Ishikawa (cell line): ENCODE data around the gene HSD11B2.

Source experiments
- CEBPB ChIP-seq: IDR thresholded peaks from 2 replicates; pipeline ENCODE4 v1.6.1; 2012
- FOXM1 ChIP-seq: IDR thresholded peaks from 2 replicates; pipeline ENCODE4 v1.6.1; 2012; ENCODE audit warnings: low read depth, borderline replicate concordance
- TAF1 ChIP-seq: IDR thresholded peaks from 2 replicates; pipeline ENCODE4 v1.6.1; 2012; ENCODE audit warnings: low read depth, mild to moderate bottlenecking
- TCF12 ChIP-seq: IDR thresholded peaks from 2 replicates; pipeline ENCODE4 v1.6.1; 2012; ENCODE audit warnings: low read depth
- YY1 ChIP-seq: IDR thresholded peaks from 2 replicates; pipeline ENCODE4 v1.6.1; 2012; ENCODE audit warnings: low read depth
- TF ChIP-seq, protein P1 (sequence below): IDR thresholded peaks from 2 replicates; pipeline ENCODE4 v1.6.1; 2012; ENCODE audit warnings: low read depth, mild to moderate bottlenecking

DNA sequence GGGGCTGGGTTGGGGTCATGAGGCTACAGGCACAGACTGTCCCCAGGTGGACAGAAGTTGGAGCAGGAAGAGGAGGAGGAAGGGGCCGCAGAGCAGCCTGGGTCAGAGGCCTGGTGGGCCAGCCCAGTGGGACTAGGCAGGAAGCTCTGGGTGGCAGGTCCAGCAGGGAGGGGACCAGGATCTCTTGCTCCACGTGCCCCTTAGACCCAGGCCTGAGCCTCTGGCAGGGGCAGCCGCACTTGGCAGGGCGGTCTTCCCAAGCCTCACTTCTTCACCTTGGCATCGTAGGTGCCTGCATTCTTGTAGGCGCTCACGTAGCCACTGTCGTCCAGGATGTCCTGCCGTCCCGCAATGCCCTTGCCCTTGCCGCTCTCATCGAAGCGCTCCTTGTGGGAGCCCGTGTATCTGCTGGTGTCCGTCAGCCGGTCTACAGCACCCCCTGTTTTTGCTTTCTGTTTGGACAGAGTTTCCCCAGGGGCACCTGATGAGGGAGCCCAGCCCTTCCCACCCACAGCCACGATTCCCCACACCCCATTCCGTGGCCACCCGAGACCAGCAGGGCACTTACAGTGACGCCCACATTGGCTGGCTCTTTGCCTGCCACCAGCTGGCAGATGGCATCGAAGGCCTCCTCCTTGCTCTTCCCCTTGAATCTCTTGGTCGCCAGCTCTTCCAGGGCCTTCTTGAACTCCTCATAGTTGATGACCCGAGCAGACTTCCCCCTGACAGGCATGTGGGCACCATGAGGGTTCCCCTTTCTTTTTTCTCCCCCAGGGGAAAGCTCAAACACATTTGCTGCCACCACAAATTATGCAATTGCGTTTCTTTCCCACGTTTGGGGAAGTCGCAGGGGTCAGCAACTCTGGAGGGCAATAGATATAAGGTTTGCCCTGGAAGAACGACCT is 40.8 kb upstream of the HSD11B2 start:
- TF ChIP-seq FOXM1: no peak
- TF ChIP-seq, protein P1, sequence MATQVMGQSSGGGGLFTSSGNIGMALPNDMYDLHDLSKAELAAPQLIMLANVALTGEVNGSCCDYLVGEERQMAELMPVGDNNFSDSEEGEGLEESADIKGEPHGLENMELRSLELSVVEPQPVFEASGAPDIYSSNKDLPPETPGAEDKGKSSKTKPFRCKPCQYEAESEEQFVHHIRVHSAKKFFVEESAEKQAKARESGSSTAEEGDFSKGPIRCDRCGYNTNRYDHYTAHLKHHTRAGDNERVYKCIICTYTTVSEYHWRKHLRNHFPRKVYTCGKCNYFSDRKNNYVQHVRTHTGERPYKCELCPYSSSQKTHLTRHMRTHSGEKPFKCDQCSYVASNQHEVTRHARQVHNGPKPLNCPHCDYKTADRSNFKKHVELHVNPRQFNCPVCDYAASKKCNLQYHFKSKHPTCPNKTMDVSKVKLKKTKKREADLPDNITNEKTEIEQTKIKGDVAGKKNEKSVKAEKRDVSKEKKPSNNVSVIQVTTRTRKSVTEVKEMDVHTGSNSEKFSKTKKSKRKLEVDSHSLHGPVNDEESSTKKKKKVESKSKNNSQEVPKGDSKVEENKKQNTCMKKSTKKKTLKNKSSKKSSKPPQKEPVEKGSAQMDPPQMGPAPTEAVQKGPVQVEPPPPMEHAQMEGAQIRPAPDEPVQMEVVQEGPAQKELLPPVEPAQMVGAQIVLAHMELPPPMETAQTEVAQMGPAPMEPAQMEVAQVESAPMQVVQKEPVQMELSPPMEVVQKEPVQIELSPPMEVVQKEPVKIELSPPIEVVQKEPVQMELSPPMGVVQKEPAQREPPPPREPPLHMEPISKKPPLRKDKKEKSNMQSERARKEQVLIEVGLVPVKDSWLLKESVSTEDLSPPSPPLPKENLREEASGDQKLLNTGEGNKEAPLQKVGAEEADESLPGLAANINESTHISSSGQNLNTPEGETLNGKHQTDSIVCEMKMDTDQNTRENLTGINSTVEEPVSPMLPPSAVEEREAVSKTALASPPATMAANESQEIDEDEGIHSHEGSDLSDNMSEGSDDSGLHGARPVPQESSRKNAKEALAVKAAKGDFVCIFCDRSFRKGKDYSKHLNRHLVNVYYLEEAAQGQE: no peak
- no peak for TF ChIP-seq YY1
- TF ChIP-seq CEBPB: no peak
- no peak for TF ChIP-seq TCF12
- no peak for TF ChIP-seq TAF1
